Tibial artery (tissue), 4 donors: Measurements from ENCODE around the gene NUDT5.

Experiments
- DNase-seq, 2 donors: peaks; one replicate each; pipeline ENCODE4 v3.0.0-alpha.2; 2019
- H3K27ac ChIP-seq, 2 donors: fragments of 200-600 bp; sonication (generic) in 1 of 2; 1 replicate in 1 of 2; 2 replicates in 1 of 2; pipeline ENCODE4 v1.5.1; 2018 to 2019; ENCODE audit warnings: mild to moderate bottlenecking in 1 of 2
- H3K27me3 ChIP-seq, 2 donors: fragments of 200-600 bp; sonication (generic) in 1 of 2; one replicate each; pipeline versions ENCODE4 v1.5.1 to v1.6.0; 2016 to 2019
- H3K36me3 ChIP-seq, 3 donors: fragments of 200-600 bp; sonication (generic) in 2 of 3; one replicate each; pipeline ENCODE4 v1.5.1; 2016 to 2019; ENCODE audit warnings: mild to moderate bottlenecking in 2 of 3
- H3K4me1 ChIP-seq, 4 donors: fragments of 200-600 bp; sonication (generic) in 2 of 4; 1 replicate in 3 of 4; 2 replicates in 1 of 4; pipeline ENCODE4 v1.5.1; 2016 to 2019
- H3K4me3 ChIP-seq, 2 donors: fragments of 200-600 bp; sonication (generic) in 1 of 2; 1 replicate in 1 of 2; 2 replicates in 1 of 2; pipeline ENCODE4 v1.5.1; 2018 to 2019; ENCODE audit warnings: mild to moderate bottlenecking in 2 of 2
- H3K9me3 ChIP-seq, 3 donors: fragments of 200-600 bp; sonication (generic) in 1 of 3; one replicate each; pipeline ENCODE4 v1.5.1; 2016 to 2019
- intact Hi-C: fragments of 100-400 bp; cut with DNase I; formaldehyde crosslinking; loops from one replicate; pipeline ENCODE4 v1.15.0; 2023; ENCODE audit warnings: low total_unique reads
- TF ChIP-seq, protein P1 (sequence below), 2 experiments: fragments of 200-600 bp in 1 of 2; fragments of 450-650 bp in 1 of 2; IDR thresholded peaks; one replicate each; pipeline ENCODE4 v1.5.1; 2017 to 2019; ENCODE audit warnings: antibody characterized with exemption in 2 of 2, mild to moderate bottlenecking in 1 of 2, moderate library complexity in 1 of 2

NUDT5 gene

DNA sequence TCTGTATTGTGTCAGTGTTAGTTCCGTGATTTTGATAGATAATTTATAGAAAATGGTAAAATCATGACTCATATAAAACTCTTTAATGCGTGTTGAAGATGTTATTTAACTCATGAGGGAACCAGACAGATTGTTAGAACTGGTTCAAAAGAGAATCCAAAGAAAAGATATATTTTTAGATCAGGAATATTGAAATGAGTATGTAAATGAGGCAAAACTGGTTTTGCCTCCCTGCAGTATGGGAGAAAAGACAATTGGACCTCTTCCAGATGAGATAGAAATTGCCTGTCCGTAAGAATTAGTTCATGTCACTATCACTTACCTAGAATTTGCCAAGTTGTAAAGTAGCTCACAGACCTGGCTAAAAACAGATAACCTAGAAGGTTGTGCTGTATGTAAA lies 17.9 kb upstream of the NUDT5 start:
- intact Hi-C loops = loop anchor here (5.0 kb wide), 1 partner anchor 889 kb away; the partner anchor contains the start of gene OPTN
- DNase-seq = no peak
- Histone ChIP-seq H3K4me1 (peaks cover 0 to 7% (median 1%) of the 10 kb centered on the region in 4 donors), H3K4me3 (no peak overlapping the region), H3K27me3 (no peaks in the 10 kb centered on the region), H3K9me3 (no peaks in the 10 kb centered on the region), H3K27ac (no peak overlapping the region), H3K36me3 (peaks cover 26 to 62% (median 40%) of the 10 kb centered on the region in 3 donors)
- TF ChIP-seq, protein P1, sequence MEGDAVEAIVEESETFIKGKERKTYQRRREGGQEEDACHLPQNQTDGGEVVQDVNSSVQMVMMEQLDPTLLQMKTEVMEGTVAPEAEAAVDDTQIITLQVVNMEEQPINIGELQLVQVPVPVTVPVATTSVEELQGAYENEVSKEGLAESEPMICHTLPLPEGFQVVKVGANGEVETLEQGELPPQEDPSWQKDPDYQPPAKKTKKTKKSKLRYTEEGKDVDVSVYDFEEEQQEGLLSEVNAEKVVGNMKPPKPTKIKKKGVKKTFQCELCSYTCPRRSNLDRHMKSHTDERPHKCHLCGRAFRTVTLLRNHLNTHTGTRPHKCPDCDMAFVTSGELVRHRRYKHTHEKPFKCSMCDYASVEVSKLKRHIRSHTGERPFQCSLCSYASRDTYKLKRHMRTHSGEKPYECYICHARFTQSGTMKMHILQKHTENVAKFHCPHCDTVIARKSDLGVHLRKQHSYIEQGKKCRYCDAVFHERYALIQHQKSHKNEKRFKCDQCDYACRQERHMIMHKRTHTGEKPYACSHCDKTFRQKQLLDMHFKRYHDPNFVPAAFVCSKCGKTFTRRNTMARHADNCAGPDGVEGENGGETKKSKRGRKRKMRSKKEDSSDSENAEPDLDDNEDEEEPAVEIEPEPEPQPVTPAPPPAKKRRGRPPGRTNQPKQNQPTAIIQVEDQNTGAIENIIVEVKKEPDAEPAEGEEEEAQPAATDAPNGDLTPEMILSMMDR (IDR thresholded peaks at IDR 0.05) = no peak

- H3K36me3 ChIP-seq = peaks cover 21 to 62% (median 31%) of the 10 kb centered on the region in 3 donors
- H3K4me1 ChIP-seq = peaks cover 0 to 7% (median 1%) of the 10 kb centered on the region in 4 donors
- no peaks in the 10 kb centered on the region for H3K9me3 ChIP-seq
- DNase-seq = no peak
- no peak overlapping the region for H3K27ac ChIP-seq
- TF ChIP-seq, protein P1 (IDR thresholded peaks at IDR 0.05) = no peak
- no peaks in the 10 kb centered on the region for H3K27me3 ChIP-seq
- intact Hi-C loops = loop anchor here (5.0 kb wide), 1 partner anchor 890 kb away; the partner anchor contains the start of gene OPTN
- no peak overlapping the region for H3K4me3 ChIP-seq
Observed at GRCh38 chr10:12212454-12212853, 16.8 kb upstream of the NUDT5 start.

DNA sequence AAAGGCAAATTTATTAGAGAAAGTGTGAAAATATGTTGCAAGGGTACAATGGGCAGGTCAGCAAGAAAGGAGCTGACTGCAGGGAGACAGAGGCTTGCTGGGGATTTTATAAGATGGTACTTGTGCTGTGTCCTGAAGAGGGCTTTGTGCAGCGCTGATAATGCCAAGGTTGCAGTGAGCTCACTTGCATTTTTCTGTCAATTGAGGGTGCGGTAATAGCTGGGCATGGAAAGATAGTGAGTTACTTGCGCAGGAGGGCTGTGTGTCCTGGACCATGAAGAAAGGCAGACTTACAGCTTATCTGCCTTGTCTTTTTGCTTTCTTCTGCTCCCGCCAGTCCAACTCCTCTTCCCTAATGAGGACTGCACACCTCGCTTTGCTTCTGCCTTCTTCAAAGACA lies 12.8 kb upstream of the NUDT5 start:
- peaks cover 18 to 75% (median 23%) of the 10 kb centered on the region in 3 donors for H3K36me3 ChIP-seq
- TF ChIP-seq, protein P1 (IDR thresholded peaks at IDR 0.05) = no peak
- no peaks in the 10 kb centered on the region for H3K4me1 ChIP-seq
- DNase-seq = no peak
- no peaks in the 10 kb centered on the region for H3K27me3 ChIP-seq
- intact Hi-C loops = no loop called here
- no peak overlapping the region for H3K27ac ChIP-seq
- no peaks in the 10 kb centered on the region for H3K9me3 ChIP-seq
- H3K4me3 ChIP-seq = no peak overlapping the region

DNA sequence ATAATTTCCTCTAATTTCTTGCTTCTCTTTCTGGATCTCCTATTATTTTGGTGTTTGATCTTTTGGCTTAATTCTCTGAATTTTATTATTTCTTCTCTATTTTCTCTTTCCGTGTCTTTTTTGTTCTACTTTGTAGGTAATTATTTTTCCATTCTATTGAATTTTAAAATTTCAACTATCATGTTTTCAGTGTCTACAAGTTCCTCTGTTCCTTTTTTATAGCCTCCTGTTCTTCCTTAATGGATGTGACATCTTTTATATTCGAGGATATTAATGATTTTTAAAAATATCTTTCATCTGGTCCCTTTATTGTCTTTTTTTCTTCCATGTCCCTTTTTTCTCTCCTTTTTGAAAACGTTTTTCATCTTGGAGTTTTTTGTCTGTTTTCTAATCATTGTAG lies 11.4 kb upstream of the NUDT5 start:
- TF ChIP-seq, protein P1 (IDR thresholded peaks at IDR 0.05) = no peak
- intact Hi-C loops = no loop called here
- Histone ChIP-seq H3K36me3 (peaks cover 23 to 77% (median 31%) of the 10 kb centered on the region in 3 donors), H3K27me3 (no peaks in the 10 kb centered on the region), H3K4me3 (no peak overlapping the region), H3K4me1 (no peaks in the 10 kb centered on the region), H3K27ac (no peak overlapping the region), H3K9me3 (no peaks in the 10 kb centered on the region)
- no peak for DNase-seq

- TF ChIP-seq, protein P1 (IDR thresholded peaks at IDR 0.05) = no peak
- no peaks in the 10 kb centered on the region for H3K4me1 ChIP-seq
- H3K36me3 ChIP-seq = peaks cover 8 to 78% (median 14%) of the 10 kb centered on the region in 3 donors
- no peak overlapping the region for H3K4me3 ChIP-seq
- no peak for DNase-seq
- H3K9me3 ChIP-seq = no peaks in the 10 kb centered on the region
- no peaks in the 10 kb centered on the region for H3K27me3 ChIP-seq
- no peak overlapping the region for H3K27ac ChIP-seq
- intact Hi-C loops = no loop called here
Observed at GRCh38 chr10:12205082-12205481, 9.4 kb upstream of the NUDT5 start.

GRCh38 chr10:12202226-12202625 lies 6.5 kb upstream of the NUDT5 start:
- Histone ChIP-seq H3K4me3 (no peak overlapping the region), H3K27me3 (no peaks in the 10 kb centered on the region), H3K36me3 (peaks cover 8 to 67% (median 10%) of the 10 kb centered on the region in 3 donors), H3K27ac (no peak overlapping the region), H3K4me1 (peaks cover 0 to 11% (median 7%) of the 10 kb centered on the region in 4 donors), H3K9me3 (no peaks in the 10 kb centered on the region)
- intact Hi-C loops = no loop called here
- DNase-seq = no peak
- TF ChIP-seq, protein P1 (IDR thresholded peaks at IDR 0.05) = no peak
